ENCODE data around the gene CAT. TPM values are rescaled to one million over a fixed set of nuclear protein-coding genes. Genes with fewer than 3 reads are reported as not detected.

The CAT gene
- total RNA-seq, 4 donors from 2014 or later, result 21.9 to 99.0 (median 39.9) TPM

DNA sequence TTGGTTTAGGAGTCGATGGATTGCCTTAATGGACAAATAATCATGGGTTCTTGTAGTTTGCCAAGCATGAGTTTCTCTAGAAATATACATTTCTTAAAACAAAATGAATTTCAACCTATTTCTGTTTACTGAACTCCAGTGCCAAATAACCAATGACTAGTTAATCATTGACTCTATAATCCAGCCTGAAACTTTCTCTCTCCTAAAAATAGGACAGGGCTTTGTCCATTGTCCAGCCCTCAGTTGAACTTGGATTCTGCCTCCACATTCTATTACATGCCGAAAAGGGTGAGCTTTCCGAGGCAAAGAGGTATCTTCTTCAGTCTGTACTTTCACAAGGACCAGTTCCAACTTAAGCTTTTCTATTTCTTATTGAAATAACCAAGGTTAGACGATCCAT is 23.2 kb upstream of the CAT start:
- TF ChIP-seq POLR2A (IDR thresholded peaks at IDR 0.05), result no peak
- TF ChIP-seq, protein P1, sequence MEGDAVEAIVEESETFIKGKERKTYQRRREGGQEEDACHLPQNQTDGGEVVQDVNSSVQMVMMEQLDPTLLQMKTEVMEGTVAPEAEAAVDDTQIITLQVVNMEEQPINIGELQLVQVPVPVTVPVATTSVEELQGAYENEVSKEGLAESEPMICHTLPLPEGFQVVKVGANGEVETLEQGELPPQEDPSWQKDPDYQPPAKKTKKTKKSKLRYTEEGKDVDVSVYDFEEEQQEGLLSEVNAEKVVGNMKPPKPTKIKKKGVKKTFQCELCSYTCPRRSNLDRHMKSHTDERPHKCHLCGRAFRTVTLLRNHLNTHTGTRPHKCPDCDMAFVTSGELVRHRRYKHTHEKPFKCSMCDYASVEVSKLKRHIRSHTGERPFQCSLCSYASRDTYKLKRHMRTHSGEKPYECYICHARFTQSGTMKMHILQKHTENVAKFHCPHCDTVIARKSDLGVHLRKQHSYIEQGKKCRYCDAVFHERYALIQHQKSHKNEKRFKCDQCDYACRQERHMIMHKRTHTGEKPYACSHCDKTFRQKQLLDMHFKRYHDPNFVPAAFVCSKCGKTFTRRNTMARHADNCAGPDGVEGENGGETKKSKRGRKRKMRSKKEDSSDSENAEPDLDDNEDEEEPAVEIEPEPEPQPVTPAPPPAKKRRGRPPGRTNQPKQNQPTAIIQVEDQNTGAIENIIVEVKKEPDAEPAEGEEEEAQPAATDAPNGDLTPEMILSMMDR (IDR thresholded peaks at IDR 0.05), result no peak
- Histone ChIP-seq H3K27me3 (peaks cover 0 to 35% (median 0%) of the 10 kb centered on the region in 4 donors), H3K27ac (no peak overlapping the region), H3K36me3 (no peaks in the 10 kb centered on the region), H3K4me3 (no peak overlapping the region), H3K9me3 (peaks cover 0 to 24% (median 3%) of the 10 kb centered on the region in 3 donors), H3K4me1 (no peaks in the 10 kb centered on the region)
- intact Hi-C loops (cut with DNase I), result no loop called here
- DNase-seq, result no peak
- WGBS, 2 donors, result 43 to 49% methylated on average over 4 of the region's 4 CpGs

DNA sequence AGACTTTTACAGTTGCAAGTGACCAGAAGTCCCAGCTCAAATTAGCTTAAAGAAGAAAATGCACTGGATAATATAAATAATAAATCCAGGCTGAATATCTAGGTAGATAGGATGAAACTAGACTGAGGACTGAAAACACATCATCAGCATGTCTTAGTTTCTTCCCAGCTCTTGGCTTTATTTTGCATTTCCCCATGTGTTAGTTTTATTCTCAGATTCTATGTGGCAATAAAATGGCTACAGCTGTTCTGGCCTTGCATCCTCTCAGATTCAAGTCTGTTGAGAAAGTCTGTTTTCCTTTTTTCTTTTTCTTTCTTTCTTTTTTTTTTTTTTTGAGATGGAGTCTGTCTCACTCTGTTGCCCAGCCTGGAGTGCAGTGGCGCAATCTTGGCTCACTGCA is 22.6 kb upstream of the CAT start:
- H3K4me3 ChIP-seq, result no peak overlapping the region
- no peaks in the 10 kb centered on the region for H3K4me1 ChIP-seq
- WGBS, 2 donors, result 20 to 50% methylated on average over 1 of the region's 1 CpG
- H3K27me3 ChIP-seq, result peaks cover 0 to 38% (median 0%) of the 10 kb centered on the region in 4 donors
- DNase-seq, result no peak
- H3K9me3 ChIP-seq, result peaks cover 0 to 24% (median 3%) of the 10 kb centered on the region in 3 donors
- H3K36me3 ChIP-seq, result no peaks in the 10 kb centered on the region
- TF ChIP-seq, protein P1 (IDR thresholded peaks at IDR 0.05), result no peak
- no peak for TF ChIP-seq POLR2A (IDR thresholded peaks at IDR 0.05)
- intact Hi-C loops (cut with DNase I), result no loop called here
- no peak overlapping the region for H3K27ac ChIP-seq

DNA sequence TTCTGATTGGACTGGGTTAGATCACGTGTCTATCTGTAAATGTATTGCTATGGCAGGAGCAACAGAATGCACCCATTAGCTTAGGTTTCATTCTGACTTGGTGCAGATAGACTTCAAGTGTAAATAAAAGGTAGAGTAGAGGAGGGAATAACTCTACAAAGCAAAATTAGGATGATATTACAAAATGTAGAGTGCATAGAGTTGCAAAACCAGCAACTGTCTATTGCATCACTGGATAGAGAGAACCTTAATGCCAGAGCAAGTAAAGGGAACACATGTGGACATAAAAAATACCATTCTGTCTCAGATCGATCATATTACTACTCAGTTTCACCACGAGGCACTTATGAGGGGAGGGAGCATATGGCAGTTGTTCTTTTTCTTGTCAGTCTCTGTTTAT is 22.0 kb upstream of the CAT start:
- 52 to 53% methylated on average over 3 of the region's 3 CpGs for WGBS, 2 donors
- intact Hi-C loops (cut with DNase I), result no loop called here
- no peak for TF ChIP-seq POLR2A (IDR thresholded peaks at IDR 0.05)
- TF ChIP-seq, protein P1 (IDR thresholded peaks at IDR 0.05), result no peak
- Histone ChIP-seq H3K4me3 (no peak overlapping the region), H3K9me3 (peaks cover 0 to 24% (median 3%) of the 10 kb centered on the region in 3 donors), H3K27me3 (peaks cover 0 to 40% (median 0%) of the 10 kb centered on the region in 4 donors), H3K4me1 (no peaks in the 10 kb centered on the region), H3K36me3 (no peaks in the 10 kb centered on the region), H3K27ac (no peak overlapping the region)
- DNase-seq, result no peak

DNA sequence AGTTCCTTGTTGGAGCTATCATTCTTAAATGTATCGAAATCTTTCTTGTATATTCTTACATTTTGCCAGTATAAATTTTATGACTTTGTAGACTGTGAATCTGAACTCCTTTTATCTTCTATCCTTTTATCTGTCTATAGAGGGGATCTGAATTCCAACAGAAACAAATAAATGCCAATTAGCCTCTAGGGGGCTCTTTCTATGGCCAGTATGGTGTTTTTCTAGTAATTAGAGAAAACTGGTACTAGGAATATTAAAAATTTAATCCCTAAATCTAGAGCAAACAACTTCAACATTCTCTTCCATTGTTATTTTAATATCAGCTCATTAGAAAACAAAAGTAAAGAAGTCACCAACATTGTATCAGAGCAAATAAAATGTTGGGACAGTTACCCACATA is 21.5 kb upstream of the CAT start:
- 80 to 96% methylated on average over 1 of the region's 1 CpG for WGBS, 2 donors
- no peaks in the 10 kb centered on the region for H3K36me3 ChIP-seq

DNA sequence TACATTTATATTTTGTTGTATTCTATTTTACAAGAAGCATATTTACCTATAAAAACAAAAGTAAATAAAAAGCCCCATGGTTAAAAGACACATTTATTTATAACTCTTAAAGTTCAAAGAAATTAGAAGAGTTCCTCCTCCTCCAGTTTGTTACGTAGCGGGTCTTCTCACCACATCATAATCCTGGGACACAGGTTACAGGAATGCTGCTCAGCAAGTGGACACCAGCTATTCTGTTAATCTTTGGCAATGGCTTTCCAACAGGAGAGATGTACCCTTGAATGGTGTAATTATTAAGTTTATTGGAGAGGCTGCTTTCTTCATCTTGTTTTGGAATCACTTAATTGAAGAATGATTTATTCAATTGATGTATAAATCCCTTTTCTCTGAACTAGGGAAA is 19.6 kb upstream of the CAT start:
- peaks cover 0 to 5% (median 0%) of the 10 kb centered on the region in 3 donors for H3K4me1 ChIP-seq
- peaks cover 0 to 49% (median 0%) of the 10 kb centered on the region in 4 donors for H3K27me3 ChIP-seq
- no peak overlapping the region for H3K4me3 ChIP-seq
- WGBS, 2 donors, result 82 to 84% methylated on average over 2 of the region's 2 CpGs
- DNase-seq, result no peak
- no peaks in the 10 kb centered on the region for H3K36me3 ChIP-seq
- no peak overlapping the region for H3K27ac ChIP-seq
- TF ChIP-seq, protein P1 (IDR thresholded peaks at IDR 0.05), result no peak
- no peak for TF ChIP-seq POLR2A (IDR thresholded peaks at IDR 0.05)
- peaks cover 0 to 3% (median 0%) of the 10 kb centered on the region in 3 donors for H3K9me3 ChIP-seq
- intact Hi-C loops (cut with DNase I), result no loop called here

More for the DNA sequence above, 21.5 kb upstream of the CAT start:
- Histone ChIP-seq H3K9me3 (peaks cover 0 to 22% (median 3%) of the 10 kb centered on the region in 3 donors), H3K27me3 (peaks cover 0 to 40% (median 0%) of the 10 kb centered on the region in 4 donors), H3K4me1 (peaks cover 0 to under 1% (median 0%) of the 10 kb centered on the region in 3 donors), H3K4me3 (no peak overlapping the region), H3K27ac (no peak overlapping the region)
- DNase-seq, result no peak
- intact Hi-C loops (cut with DNase I), result no loop called here
- TF ChIP-seq, protein P1 (IDR thresholded peaks at IDR 0.05), result no peak
- TF ChIP-seq POLR2A (IDR thresholded peaks at IDR 0.05), result no peak
